CD8-positive, alpha-beta memory T cell (primary cell): Measurements from ENCODE around the gene DNMT1. TPM values are rescaled to one million over a fixed set of nuclear protein-coding genes. Genes with fewer than 3 reads are reported as not detected.

Experiments
- CTCF ChIA-PET: fragments of 350-600 bp; sonication (Branson Sonifier 250); formaldehyde crosslinking; loops from one replicate; lab custom pipeline; 2021; ENCODE audit warnings: antibody characterized with exemption; lab: Charles Lee
- POLR2A ChIA-PET: fragments of 350-600 bp; sonication (Branson Sonifier 250); formaldehyde crosslinking; loops from one replicate; lab custom pipeline; 2021; ENCODE audit warnings: antibody characterized with exemption; lab: Charles Lee
- DNase-seq, 5 donors: peaks; one replicate each; pipeline versions ENCODE4 v3.0.0 to v3.0.0-alpha.2; 2020 to 2022; ENCODE audit warnings: mixed read lengths in 1 of 5
- H3K27ac ChIP-seq: one replicate; pipeline ENCODE4 v1.7.0; 2013; ENCODE audit warnings: low read depth, mild to moderate bottlenecking, low read length, moderate library complexity
- H3K27me3 ChIP-seq: 2 replicates; pipeline ENCODE4 v1.7.0; 2013; ENCODE audit warnings: low read length, mild to moderate bottlenecking; ENCODE audit not compliant: insufficient read depth, poor library complexity, severe bottlenecking
- H3K36me3 ChIP-seq: 2 replicates; pipeline ENCODE4 v1.7.0; 2013; ENCODE audit warnings: mild to moderate bottlenecking, low read length, moderate library complexity; ENCODE audit not compliant: insufficient read depth
- H3K4me1 ChIP-seq: 2 replicates; pipeline ENCODE4 v1.7.0; 2013; ENCODE audit warnings: mild to moderate bottlenecking, low read length, moderate library complexity; ENCODE audit not compliant: insufficient read depth
- H3K4me3 ChIP-seq: 2 replicates; pipeline ENCODE4 v1.7.0; 2013; ENCODE audit warnings: mild to moderate bottlenecking, low read length
- H3K9me3 ChIP-seq: 2 replicates; pipeline ENCODE4 v1.7.0; 2013; ENCODE audit warnings: mild to moderate bottlenecking, low read length
- H3K27ac Mint-ChIP-seq, 8 donors: one replicate each; pipeline ENCODE4 v1.8.0; 2020 to 2021; ENCODE audit warnings: mixed read lengths in 8 of 8, mild to moderate bottlenecking in 6 of 8, inconsistent platforms in 3 of 8, moderate library complexity in 3 of 8
- H3K27me3 Mint-ChIP-seq, 2 donors: one replicate each; pipeline ENCODE4 v1.8.0; 2020 to 2021; ENCODE audit warnings: mixed read lengths in 2 of 2, mild to moderate bottlenecking in 1 of 2, moderate library complexity in 1 of 2
- H3K36me3 Mint-ChIP-seq, 3 donors: one replicate each; pipeline ENCODE4 v1.8.0; 2020 to 2021; ENCODE audit warnings: mixed read lengths in 3 of 3, inconsistent platforms in 1 of 3, mild to moderate bottlenecking in 1 of 3
- H3K4me1 Mint-ChIP-seq, 3 donors: one replicate each; pipeline ENCODE4 v1.8.0; 2020 to 2021; ENCODE audit warnings: mixed read lengths in 3 of 3, inconsistent platforms in 1 of 3, mild to moderate bottlenecking in 1 of 3
- H3K4me3 Mint-ChIP-seq, 7 donors: one replicate each; pipeline ENCODE4 v1.8.0; 2020 to 2021; ENCODE audit warnings: mixed read lengths in 7 of 7, mild to moderate bottlenecking in 6 of 7, moderate library complexity in 4 of 7, inconsistent platforms in 2 of 7
- H3K9me3 Mint-ChIP-seq, 5 donors: one replicate each; pipeline ENCODE4 v1.8.0; 2020 to 2022; ENCODE audit warnings: mixed read lengths in 5 of 5, mild to moderate bottlenecking in 3 of 5, moderate library complexity in 2 of 5, inconsistent platforms in 1 of 5
- polyA plus RNA-seq: library from polyadenylated mRNA; unstranded; fragments of 300-500 nt; fragmentation: Illumina TruSeq; gene quantifications from one replicate; pipeline ENCODE4 v1.2.3, GENCODE V29; 2021
- total RNA-seq, 2 experiments: library from RNA; stranded (reverse); gene quantifications; one replicate each; pipeline ENCODE4 v1.2.3, GENCODE V29; 2021

DNMT1 gene
- total and polyA plus RNA-seq, 3 experiments from 2014 or later = 142 to 325 (median 307) TPM

GRCh38 chr19:10233946-10234345, 39.2 kb upstream of the DNMT1 start:
- Mint-ChIP-seq H3K9me3 (no peaks in the 10 kb centered on the region), H3K36me3 (peaks cover 0 to 3% (median 0%) of the 10 kb centered on the region in 3 donors), H3K27ac (peak overlapping the region in 5 of 8 donors; percentile 46 to 84 (median 69)), H3K4me3 (no peak overlapping the region), H3K4me1 (peaks cover 23 to 35% (median 30%) of the 10 kb centered on the region in 3 donors), H3K27me3 (peaks cover 0 to 1% of the 10 kb centered on the region in 2 donors)
- Histone ChIP-seq H3K9me3 (no peaks in the 10 kb centered on the region), H3K36me3 (no peaks in the 10 kb centered on the region), H3K4me3 (no peak overlapping the region), H3K4me1 (peaks cover 31% of the 10 kb centered on the region), H3K27me3 (no peaks in the 10 kb centered on the region), H3K27ac (no peak overlapping the region)
- no peak for DNase-seq
- CTCF ChIA-PET = interaction anchor here (3.3 to 5.8 kb wide), 2 partner anchors 9 to 16 kb away, joined by 14 to 31 read pairs; no protein-coding TSS in a partner anchor
- POLR2A ChIA-PET = interaction anchor here (0.6 kb wide), 2 partner anchors 25 to 626 kb away, joined by 4 to 8 read pairs; no protein-coding TSS in a partner anchor

DNA sequence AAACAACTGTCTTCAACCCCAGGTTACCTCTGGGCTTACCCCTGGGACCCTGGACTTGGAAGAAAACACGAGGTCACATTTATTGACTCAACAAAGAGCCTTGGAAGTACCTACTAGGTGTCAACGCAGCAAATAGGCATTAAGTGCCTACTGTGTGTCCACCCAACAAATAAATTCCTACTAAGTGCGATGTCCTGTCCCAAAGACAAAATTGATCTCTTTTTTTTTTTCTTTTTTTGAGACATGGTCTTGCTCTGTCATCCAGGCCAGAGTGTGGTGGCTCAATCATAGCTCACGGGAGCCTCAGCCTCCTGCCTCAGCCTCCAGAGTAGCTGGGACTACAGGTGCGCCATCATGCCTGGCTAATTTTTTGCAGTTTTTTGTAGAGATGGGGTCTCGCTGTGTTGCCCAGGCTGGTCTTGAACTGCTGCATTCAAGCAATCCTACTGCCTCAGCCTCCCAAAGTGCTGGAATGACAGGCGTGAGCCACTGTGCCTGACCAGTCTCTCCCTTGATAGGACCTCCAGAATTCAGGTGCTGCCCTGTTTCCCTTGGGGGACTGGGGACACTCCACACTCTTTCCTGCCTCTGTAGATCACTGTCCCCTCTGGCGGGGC, 37.0 kb upstream of the DNMT1 start:
- Histone ChIP-seq H3K27ac (peak overlapping the region; percentile 88), H3K27me3 (no peaks in the 10 kb centered on the region), H3K4me1 (peaks cover 38% of the 10 kb centered on the region), H3K4me3 (peak overlapping the region; percentile 79), H3K36me3 (no peaks in the 10 kb centered on the region), H3K9me3 (no peaks in the 10 kb centered on the region)
- no peaks in the 10 kb centered on the region for H3K9me3 Mint-ChIP-seq
- H3K4me3 Mint-ChIP-seq = peak overlapping the region; percentile 68 to 97 (median 83)
- H3K27me3 Mint-ChIP-seq = peaks cover 0 to 1% of the 10 kb centered on the region in 2 donors
- H3K27ac Mint-ChIP-seq = peak overlapping the region; percentile 70 to 99 (median 92)
- peaks cover 0 to 3% (median 0%) of the 10 kb centered on the region in 3 donors for H3K36me3 Mint-ChIP-seq
- POLR2A ChIA-PET = no interaction called here
- peaks cover 24 to 40% (median 33%) of the 10 kb centered on the region in 3 donors for H3K4me1 Mint-ChIP-seq
- no peak for DNase-seq
- CTCF ChIA-PET = interaction anchor here (1.6 to 10.5 kb wide), 2 partner anchors 12 to 19 kb away, joined by 4 to 73 read pairs; no protein-coding TSS in a partner anchor

DNA sequence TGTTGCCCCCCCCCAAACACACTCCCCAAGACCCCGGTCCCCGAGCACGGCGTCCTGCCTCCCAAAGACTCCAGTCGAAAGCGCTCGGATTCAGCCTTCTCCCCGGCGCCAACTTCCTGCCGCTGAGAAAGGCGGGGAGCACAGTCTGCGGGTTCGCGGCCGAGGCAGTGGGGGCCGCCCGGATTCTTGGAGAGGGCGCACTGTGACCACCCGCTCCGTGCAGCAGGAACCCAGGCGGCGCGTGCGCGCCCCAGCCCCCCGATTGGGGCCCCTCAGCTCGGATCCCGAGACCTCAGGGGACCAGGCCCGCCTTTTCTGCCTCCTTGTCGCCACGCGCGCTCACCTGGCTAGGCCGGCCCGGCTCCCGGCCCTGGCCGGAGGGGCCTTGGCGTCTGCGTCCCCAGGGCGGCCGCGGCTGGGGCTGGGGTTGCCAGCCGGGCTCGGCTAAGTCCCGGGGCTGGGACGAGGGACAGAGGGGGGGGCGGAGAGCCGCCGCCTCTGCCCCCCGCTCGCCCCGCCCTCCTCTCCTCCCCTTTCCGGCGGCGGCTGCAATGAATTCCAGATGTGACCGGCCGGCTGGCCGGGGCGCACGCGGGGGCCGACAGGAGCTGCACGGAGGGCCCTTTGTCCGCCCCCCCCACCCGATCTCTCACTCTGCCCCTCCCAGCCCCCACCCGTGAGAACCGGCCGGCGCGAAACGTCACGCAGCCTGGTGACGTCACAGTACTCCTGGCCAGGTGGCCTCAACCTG, 36.3 kb upstream of the DNMT1 start, which contains the start of gene S1PR2:
Gene S1PR2 (minus strand): TSS at position 471 of the 751 bp plus-strand sequence. CDS start 6,426 bp downstream, outside the sequence.
- ChIA-PET POLR2A (no interaction called here), CTCF (interaction anchor here (1.6 to 10.5 kb wide), 2 partner anchors 11 to 19 kb away, joined by 4 to 73 read pairs; no protein-coding TSS in a partner anchor)
- Mint-ChIP-seq H3K9me3 (no peaks in the 10 kb centered on the region), H3K36me3 (peaks cover 0 to 3% (median 0%) of the 10 kb centered on the region in 3 donors), H3K27ac (peak within 1 kb of the TSS; percentile 77 to 99 (median 92)), H3K27me3 (no peaks in the 10 kb centered on the region), H3K4me1 (peaks cover 19 to 37% (median 31%) of the 10 kb centered on the region in 3 donors), H3K4me3 (peak within 1 kb of the TSS; percentile 85 to 97 (median 90))
- Histone ChIP-seq H3K27ac (peak within 1 kb of the TSS; percentile 88), H3K27me3 (no peaks in the 10 kb centered on the region), H3K36me3 (no peaks in the 10 kb centered on the region), H3K4me1 (peaks cover 31% of the 10 kb centered on the region), H3K9me3 (no peaks in the 10 kb centered on the region), H3K4me3 (peak within 1 kb of the TSS; percentile 79)
- peak; percentile 56 to 81 (median 68) for DNase-seq

GRCh38 chr19:10230173-10230860, 35.6 kb upstream of the DNMT1 start:
- Mint-ChIP-seq H3K36me3 (peaks cover 0 to 3% (median 0%) of the 10 kb centered on the region in 3 donors), H3K4me3 (peak overlapping the region; percentile 85 to 97 (median 90)), H3K27ac (peak overlapping the region; percentile 77 to 99 (median 92)), H3K9me3 (no peaks in the 10 kb centered on the region), H3K4me1 (peaks cover 12 to 29% (median 24%) of the 10 kb centered on the region in 3 donors), H3K27me3 (no peaks in the 10 kb centered on the region)
- peak overlapping the region; percentile 88 for H3K27ac ChIP-seq
- no peaks in the 10 kb centered on the region for H3K9me3 ChIP-seq
- H3K36me3 ChIP-seq = no peaks in the 10 kb centered on the region
- POLR2A ChIA-PET = interaction anchor here (0.6 kb wide), 1 partner anchor 129 kb away, joined by 8 read pairs; no protein-coding TSS in a partner anchor
- DNase-seq = peak; percentile 34 to 81 (median 63)
- peaks cover 25% of the 10 kb centered on the region for H3K4me1 ChIP-seq
- peak overlapping the region; percentile 79 for H3K4me3 ChIP-seq
- CTCF ChIA-PET = interaction anchor here (1.2 to 10.5 kb wide), 2 partner anchors 15 to 20 kb away, joined by 3 to 73 read pairs; no protein-coding TSS in a partner anchor
- H3K27me3 ChIP-seq = no peaks in the 10 kb centered on the region

- no peaks in the 10 kb centered on the region for H3K9me3 Mint-ChIP-seq
- Histone ChIP-seq H3K27ac (no peak overlapping the region), H3K36me3 (no peaks in the 10 kb centered on the region), H3K4me3 (no peak overlapping the region), H3K9me3 (no peaks in the 10 kb centered on the region), H3K4me1 (peaks cover 20% of the 10 kb centered on the region), H3K27me3 (no peaks in the 10 kb centered on the region)
- DNase-seq = peak in 4 of 5 donors; percentile 30 to 64 (median 46)
- H3K27me3 Mint-ChIP-seq = no peaks in the 10 kb centered on the region
- peaks cover 9 to 26% (median 21%) of the 10 kb centered on the region in 3 donors for H3K4me1 Mint-ChIP-seq
- ChIA-PET CTCF (interaction anchor here (0.8 to 10.5 kb wide), 7 partner anchors 9 to 96 kb away, joined by 3 to 73 read pairs (median 4); no protein-coding TSS in a partner anchor), POLR2A (interaction anchor here (0.6 kb wide), 1 partner anchor 10 kb away, joined by 5 read pairs; no protein-coding TSS in a partner anchor)
- H3K36me3 Mint-ChIP-seq = peaks cover 0 to 12% (median 3%) of the 10 kb centered on the region in 3 donors
- H3K27ac Mint-ChIP-seq = peak overlapping the region; percentile 24 to 99 (median 89)
- peak overlapping the region; percentile 53 to 97 (median 76) for H3K4me3 Mint-ChIP-seq
Observed at GRCh38 chr19:10228920-10229319, 34.2 kb upstream of the DNMT1 start.

DNA sequence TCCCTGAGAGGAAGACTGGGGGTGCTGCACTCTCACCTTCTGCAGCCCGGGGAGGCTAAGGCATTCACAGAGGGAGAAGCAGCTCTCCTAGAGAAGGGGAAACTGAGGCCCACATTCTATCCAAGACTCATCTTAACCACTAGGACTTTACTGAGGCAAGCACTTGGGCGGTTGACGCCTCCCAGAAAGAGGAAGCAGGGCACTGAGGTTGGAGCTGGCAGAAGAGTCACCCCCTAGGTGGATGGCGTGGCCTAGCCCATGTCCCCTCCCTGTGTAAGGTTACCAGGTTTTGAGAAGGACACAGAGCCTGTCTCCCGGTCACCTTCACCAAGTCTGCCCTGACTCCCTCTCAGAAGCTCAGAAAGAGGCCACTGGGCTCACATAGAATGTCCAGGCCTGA, 33.6 kb upstream of the DNMT1 start:
- Histone ChIP-seq H3K27me3 (no peaks in the 10 kb centered on the region), H3K4me1 (peaks cover 20% of the 10 kb centered on the region), H3K4me3 (no peak overlapping the region), H3K36me3 (no peaks in the 10 kb centered on the region), H3K27ac (no peak overlapping the region), H3K9me3 (no peaks in the 10 kb centered on the region)
- Mint-ChIP-seq H3K4me3 (peak overlapping the region in 4 of 7 donors; percentile 11 to 97 (median 44)), H3K27me3 (no peaks in the 10 kb centered on the region), H3K27ac (peak overlapping the region in 3 of 8 donors; percentile 38 to 99 (median 60)), H3K9me3 (no peaks in the 10 kb centered on the region), H3K36me3 (peaks cover 0 to 12% (median 3%) of the 10 kb centered on the region in 3 donors), H3K4me1 (peaks cover 9 to 26% (median 20%) of the 10 kb centered on the region in 3 donors)
- no peak for DNase-seq
- ChIA-PET CTCF (interaction anchor here (0.8 to 10.5 kb wide), 6 partner anchors 8 to 95 kb away, joined by 3 to 73 read pairs (median 6); no protein-coding TSS in a partner anchor), POLR2A (interaction anchor here (0.6 kb wide), 1 partner anchor 11 kb away, joined by 5 read pairs; no protein-coding TSS in a partner anchor)
